H1 (cell line): ENCODE results near the gene DNLZ. TPM values are rescaled to one million over a fixed set of nuclear protein-coding genes. Genes with fewer than 3 reads are reported as not detected.

Experiments used
- CTCF ChIA-PET: fragments of 300-600 bp; sonication (Branson Sonifier 250); formaldehyde crosslinking; loops from one replicate; lab custom pipeline; 2021; ENCODE audit not compliant: partially characterized antibody; lab: Charles Lee
- POLR2A ChIA-PET: fragments of 300-600 bp; sonication (Branson Sonifier 250); formaldehyde crosslinking; loops from one replicate; lab custom pipeline; 2021; ENCODE audit warnings: inconsistent platforms; ENCODE audit not compliant: partially characterized antibody; lab: Charles Lee
- DNase-seq, 2 experiments: peaks; one replicate each; pipeline versions ENCODE4 v3.0.0 to v3.0.0-alpha.2; 2010 to 2022; ENCODE audit warnings: low spot score in 2 of 2, low read depth in 1 of 2, mixed read lengths in 1 of 2
- FAIRE-seq: peaks from 2 replicates; lab custom pipeline; 2011; peaks lifted over from hg19 to GRCh38; lab: Jason Lieb, UNC
- H2AFZ ChIP-seq: 2 replicates; pipeline ENCODE4 v1.8.1; 2012; ENCODE audit warnings: low read length, inconsistent platforms
- H2AK5ac ChIP-seq: 2 replicates; pipeline ENCODE4 v1.6.1; 2013; ENCODE audit warnings: low read depth, low read length
- H2BK120ac ChIP-seq: replicated peaks from 2 replicates; pipeline ENCODE3; 2013; ENCODE audit warnings: low read depth, low read length, inconsistent platforms
- H2BK12ac ChIP-seq: 2 replicates; pipeline ENCODE4 v1.6.1; 2013; ENCODE audit warnings: low read depth, low read length
- H2BK15ac ChIP-seq: 2 replicates; pipeline ENCODE4 v1.6.1; 2013; ENCODE audit warnings: low read length
- H2BK20ac ChIP-seq: 2 replicates; pipeline ENCODE4 v1.6.1; 2013; ENCODE audit warnings: low read length
- H2BK5ac ChIP-seq: 2 replicates; pipeline ENCODE4 v1.6.1; 2013; ENCODE audit warnings: low read depth, low read length
- H3K14ac ChIP-seq: 2 replicates; pipeline ENCODE4 v1.6.1; 2013; ENCODE audit warnings: inconsistent platforms; ENCODE audit not compliant: insufficient read length
- H3K18ac ChIP-seq: 2 replicates; pipeline ENCODE4 v1.6.1; 2013; ENCODE audit warnings: low read length; ENCODE audit errors: extremely low read depth
- H3K23ac ChIP-seq: 2 replicates; pipeline ENCODE4 v1.6.1; 2013; ENCODE audit warnings: inconsistent platforms; ENCODE audit not compliant: insufficient read length
- H3K23me2 ChIP-seq: 2 replicates; pipeline ENCODE4 v1.6.1; 2013; ENCODE audit warnings: low read depth, low read length
- H3K27ac ChIP-seq: 2 replicates; pipeline ENCODE4 v1.6.1; 2011; ENCODE audit warnings: low read depth, low read length, inconsistent platforms
- H3K27me3 ChIP-seq, 4 experiments: replicated peaks in 1 of 4; 1 replicate in 1 of 4; 2 replicates in 3 of 4; pipeline versions ENCODE4 v1.6.1 to v1.8.1; 2011 to 2013; ENCODE audit warnings: low read length in 3 of 4, mild to moderate bottlenecking in 3 of 4, inconsistent platforms in 2 of 4, mixed read lengths in 2 of 4, moderate library complexity in 1 of 4; ENCODE audit not compliant: control insufficient read depth in 3 of 4, insufficient read depth in 3 of 4; ENCODE audit errors: extremely low read depth in 1 of 4
- H3K36me3 ChIP-seq, 4 experiments: 2 replicates each; pipeline versions ENCODE4 v1.6.1 to v1.8.1; 2011 to 2013; ENCODE audit warnings: mild to moderate bottlenecking in 4 of 4, low read length in 3 of 4, moderate library complexity in 2 of 4, control low read depth in 1 of 4, inconsistent platforms in 1 of 4; ENCODE audit not compliant: insufficient read depth in 4 of 4, control insufficient read depth in 2 of 4
- H3K4ac ChIP-seq: replicated peaks from 2 replicates; pipeline ENCODE3; 2013; ENCODE audit warnings: low read length, low read depth, mixed read lengths, inconsistent platforms; ENCODE audit not compliant: insufficient read length
- H3K4me1 ChIP-seq, 4 experiments: replicated peaks in 1 of 4; 1 replicate in 1 of 4; 2 replicates in 3 of 4; pipeline versions ENCODE4 v1.6.1 to v1.8.1; 2011 to 2013; ENCODE audit warnings: low read length in 3 of 4, inconsistent platforms in 2 of 4, mixed read lengths in 1 of 4; ENCODE audit not compliant: insufficient read depth in 4 of 4, control insufficient read depth in 3 of 4
- H3K4me2 ChIP-seq, 2 experiments: 2 replicates each; pipeline versions ENCODE4 v1.6.1 to v1.8.1; 2011 to 2013; ENCODE audit warnings: low read depth in 2 of 2, low read length in 2 of 2, control low read depth in 1 of 2, inconsistent platforms in 1 of 2, mild to moderate bottlenecking in 1 of 2; ENCODE audit not compliant: insufficient read depth in 1 of 2
- H3K4me3 ChIP-seq, 4 experiments: fragments of 200-600, 300-600 bp in 1 of 4; sonication (generic), shearing (Covaris generic), sonication (Bioruptor Twin) in 1 of 4; 2 replicates each; pipeline versions ENCODE4 v1.5.1 to v1.8.1; 2011 to 2016; ENCODE audit warnings: low read length in 4 of 4, low read depth in 3 of 4, control low read depth in 2 of 4, inconsistent platforms in 2 of 4, mild to moderate bottlenecking in 2 of 4, mixed read lengths in 1 of 4, moderate library complexity in 1 of 4; ENCODE audit not compliant: insufficient read depth in 2 of 4; ENCODE audit errors: extremely low read depth in 1 of 4
- H3K56ac ChIP-seq: replicated peaks from 2 replicates; pipeline ENCODE3; 2013; ENCODE audit warnings: low read depth, mild to moderate bottlenecking, mixed read lengths, low read length, inconsistent platforms; ENCODE audit not compliant: insufficient read length
- H3K79me1 ChIP-seq: 2 replicates; pipeline ENCODE4 v1.6.1; 2013; ENCODE audit warnings: low read depth, low read length, control low read depth
- H3K79me2 ChIP-seq, 2 experiments: 2 replicates each; pipeline versions ENCODE4 v1.6.1 to v1.8.1; 2012 to 2013; ENCODE audit warnings: low read length in 2 of 2, mild to moderate bottlenecking in 2 of 2, inconsistent platforms in 1 of 2; ENCODE audit not compliant: insufficient read depth in 2 of 2, control insufficient read depth in 1 of 2
- H3K9ac ChIP-seq, 4 experiments: replicated peaks in 1 of 4; 1 replicate in 1 of 4; 2 replicates in 3 of 4; pipeline versions ENCODE4 v1.6.1 to v1.8.1; 2011 to 2013; ENCODE audit warnings: low read depth in 3 of 4, low read length in 3 of 4, control low read depth in 2 of 4, mild to moderate bottlenecking in 2 of 4, moderate library complexity in 2 of 4, inconsistent platforms in 1 of 4; ENCODE audit errors: extremely low read depth in 1 of 4
- H3K9me3 ChIP-seq, 2 experiments: 2 replicates each; pipeline versions ENCODE4 v1.6.1 to v1.8.1; 2012 to 2013; ENCODE audit warnings: mild to moderate bottlenecking in 2 of 2, moderate library complexity in 2 of 2, control low read depth in 1 of 2, inconsistent platforms in 1 of 2, low read depth in 1 of 2, low read length in 1 of 2, mixed read lengths in 1 of 2; ENCODE audit not compliant: insufficient read depth in 2 of 2
- H4K20me1 ChIP-seq, 2 experiments: replicated peaks in 1 of 2; 2 replicates each; pipeline versions ENCODE3 to v1.8.1; 2011 to 2013; ENCODE audit warnings: inconsistent platforms in 2 of 2, low read length in 2 of 2, mild to moderate bottlenecking in 1 of 2; ENCODE audit not compliant: insufficient read depth in 2 of 2, control insufficient read depth in 1 of 2
- H4K5ac ChIP-seq: 2 replicates; pipeline ENCODE4 v1.6.1; 2013; ENCODE audit warnings: low read length, low read depth, mixed read lengths, inconsistent platforms; ENCODE audit not compliant: insufficient read length
- H4K8ac ChIP-seq: 2 replicates; pipeline ENCODE4 v1.8.0; 2013; ENCODE audit warnings: mild to moderate bottlenecking, moderate library complexity, low read length, inconsistent platforms; ENCODE audit not compliant: insufficient read depth; ENCODE audit errors: extremely low read depth
- H4K91ac ChIP-seq: replicated peaks from 2 replicates; pipeline ENCODE3; 2013; ENCODE audit warnings: low read length, mixed read lengths, inconsistent platforms; ENCODE audit not compliant: insufficient read length
- CEBPB ChIP-seq: IDR thresholded peaks from 2 replicates; pipeline ENCODE4 v1.6.1; 2012; ENCODE audit warnings: low read depth, low read length
- KDM4A ChIP-seq: IDR thresholded peaks from one replicate; pipeline ENCODE4 v1.7.1; 2012; ENCODE audit warnings: low read depth, mild to moderate bottlenecking, moderate library complexity, low read length, inconsistent platforms; ENCODE audit not compliant: severe bottlenecking
- RAD21 ChIP-seq, 2 experiments: IDR thresholded peaks in 1 of 2; conservative IDR thresholded peaks in 1 of 2; 2 replicates each; pipeline ENCODE4 v1.6.1; 2011; ENCODE audit warnings: low read depth in 2 of 2, low read length in 2 of 2, improper control_type of control experiment in 1 of 2, inconsistent platforms in 1 of 2, mild to moderate bottlenecking in 1 of 2, moderate library complexity in 1 of 2
- WGBS, 2 experiments: shearing (Covaris generic) in 1 of 2; methylation state at CpG; one replicate each; pipeline versions ENCODE4 v1.1.6 to v1.1.7; 2013 to 2015; ENCODE audit warnings: low lambda C conversion rate in 2 of 2, mixed read lengths in 2 of 2, inconsistent platforms in 1 of 2, low coverage in 1 of 2, missing lambda C conversion rate in 1 of 2; ENCODE audit not compliant: insufficient replicate concordance in 2 of 2, insufficient coverage in 1 of 2, insufficient read length in 1 of 2; ENCODE audit errors: extremely low coverage in 1 of 2, missing lambda C conversion rate in 1 of 2; 5-methylcytosine and 5-hydroxymethylcytosine counted together
- polyA plus RNA-seq, 7 experiments: library from polyadenylated mRNA; depleted of rRNA in 3 of 7; stranded (reverse) in 5 of 7; unstranded in 2 of 7; fragments of >200 nt in 5 of 7; fragments of 200-250 nt in 2 of 7; gene quantifications; 1 replicate in 5 of 7; 2 replicates in 1 of 7; 4 replicates in 1 of 7; pipeline versions ENCODE4 v1.2.1 to v1.2.3, GENCODE V29; 2011 to 2013; ENCODE audit warnings: missing spikeins in 2 of 7, mixed read lengths in 2 of 7
- total RNA-seq: library from RNA; stranded (reverse); fragmentation: NEBNext Ultra II Directional; extraction: Animal tissue kit (Norgen Biotek cat#: 25700); gene quantifications from 2 replicates; pipeline ENCODE4 v1.2.1, GENCODE V29; 2021

Gene DNLZ
- total and polyA plus RNA-seq, 2 of the 8 experiments (the other 6 are each of a cell fraction or from before 2014, with no cell fraction given) = 11.6 to 17.9 TPM

- Histone ChIP-seq H2BK15ac (no peak overlapping the region), H3K4ac (no peak overlapping the region), H4K5ac (no peak overlapping the region), H2BK5ac (no peak overlapping the region), H3K4me2 (no peak overlapping the region), H4K20me1 (peaks cover 5 to 7% of the 10 kb centered on the region in 2 experiments), H2BK12ac (no peak overlapping the region), H2AK5ac (no peak overlapping the region), H3K9me3 (no peaks in the 10 kb centered on the region), H3K56ac (peak overlapping the region; percentile 23), H3K4me1 (no peaks in the 10 kb centered on the region), H2BK20ac (no peak overlapping the region), H3K79me1 (no peaks in the 10 kb centered on the region), H3K18ac (no peak overlapping the region), H4K91ac (no peak overlapping the region), H2AFZ (no peak overlapping the region), H3K27me3 (no peaks in the 10 kb centered on the region), H3K36me3 (peaks cover 0 to 4% (median 0%) of the 10 kb centered on the region in 4 experiments; a peak in 4 of 8 replicates), H3K4me3 (no peak overlapping the region), H2BK120ac (no peak overlapping the region), H3K27ac (no peak overlapping the region; the same call in 1 of the 2 replicates), H4K8ac (peak overlapping the region; percentile 57; the same call in 1 of the 2 replicates), H3K23ac (no peak overlapping the region), H3K14ac (no peak overlapping the region), H3K9ac (no peak overlapping the region), H3K79me2 (no peaks in the 10 kb centered on the region), H3K23me2 (no peaks in the 10 kb centered on the region)
- 82% methylated on average over 13 of the region's 21 CpGs; no CpG with 5 or more reads in 1 of the 2 experiments for WGBS, 2 experiments
- TF ChIP-seq CEBPB (peak; percentile 74), RAD21 (IDR thresholded peaks at IDR 0.05 in 1 of 2, conservative IDR thresholded peaks at IDR 0.05 in 1 of 2; ENCODE audit: low read depth in 2 of 2, low read length in 2 of 2) (0 out of 4 replicates have a peak, but pooled peaks of 1 of the 2 experiments have one; percentile 1), KDM4A (no peak)
- DNase-seq (no peak), FAIRE-seq (no peak)
- ChIA-PET POLR2A (interaction anchor here (0.9 to 7.2 kb wide), 12 partner anchors 6 to 66 kb away, joined by 3 to 43 read pairs (median 8); partner anchors contain the start of gene DNLZ), CTCF (interaction anchor here (0.7 to 3.0 kb wide), 4 partner anchors 10 to 60 kb away, joined by 3 to 19 read pairs (median 10); partner anchors contain the start of gene DNLZ)
Observed at GRCh38 chr9:136372561-136373299, 9.2 kb upstream of the DNLZ start.
